PC-3 (cell line): Measurements from ENCODE around the gene CKAP5.

Experiments used
- EZH2phosphoT487 ChIP-seq: fragments of 300-600 bp; sonication (generic); IDR thresholded peaks from 2 replicates; pipeline ENCODE4 v1.6.1; 2018; ENCODE audit warnings: mild to moderate bottlenecking, antibody characterized with exemption, low read length, borderline replicate concordance
- TF ChIP-seq, protein P1 (sequence below): fragments of 300-600 bp; sonication (generic); conservative IDR thresholded peaks from 2 replicates; pipeline ENCODE4 v1.5.1; 2017; ENCODE audit warnings: antibody characterized with exemption, low read depth, mild to moderate bottlenecking, low read length

GRCh38 chr11:46725338-46726205, 120.5 kb downstream of the CKAP5 start:
- no peak for TF ChIP-seq EZH2phosphoT487
- TF ChIP-seq, protein P1, sequence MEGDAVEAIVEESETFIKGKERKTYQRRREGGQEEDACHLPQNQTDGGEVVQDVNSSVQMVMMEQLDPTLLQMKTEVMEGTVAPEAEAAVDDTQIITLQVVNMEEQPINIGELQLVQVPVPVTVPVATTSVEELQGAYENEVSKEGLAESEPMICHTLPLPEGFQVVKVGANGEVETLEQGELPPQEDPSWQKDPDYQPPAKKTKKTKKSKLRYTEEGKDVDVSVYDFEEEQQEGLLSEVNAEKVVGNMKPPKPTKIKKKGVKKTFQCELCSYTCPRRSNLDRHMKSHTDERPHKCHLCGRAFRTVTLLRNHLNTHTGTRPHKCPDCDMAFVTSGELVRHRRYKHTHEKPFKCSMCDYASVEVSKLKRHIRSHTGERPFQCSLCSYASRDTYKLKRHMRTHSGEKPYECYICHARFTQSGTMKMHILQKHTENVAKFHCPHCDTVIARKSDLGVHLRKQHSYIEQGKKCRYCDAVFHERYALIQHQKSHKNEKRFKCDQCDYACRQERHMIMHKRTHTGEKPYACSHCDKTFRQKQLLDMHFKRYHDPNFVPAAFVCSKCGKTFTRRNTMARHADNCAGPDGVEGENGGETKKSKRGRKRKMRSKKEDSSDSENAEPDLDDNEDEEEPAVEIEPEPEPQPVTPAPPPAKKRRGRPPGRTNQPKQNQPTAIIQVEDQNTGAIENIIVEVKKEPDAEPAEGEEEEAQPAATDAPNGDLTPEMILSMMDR, result no peak
